Astrocyte of the spinal cord (primary cell): Measurements from ENCODE around the gene HTT-AS.

Source experiments
- DNase-seq: peaks from one replicate; pipeline ENCODE4 v3.0.0; 2011; ENCODE audit warnings: low read depth, low spot score
- H3K4me3 ChIP-seq: 2 replicates; pipeline ENCODE4 v1.5.1; 2011; ENCODE audit warnings: low read depth, mild to moderate bottlenecking, low read length, moderate library complexity
- CTCF ChIP-seq: IDR thresholded peaks from 2 replicates; pipeline ENCODE4 v1.5.1; 2012; ENCODE audit warnings: low read depth, mild to moderate bottlenecking, low read length, inconsistent platforms
- in situ Hi-C: cut with HindIII; loops from 2 replicates; pipeline ENCODE4 v1.10.0; 2017; ENCODE audit warnings: low sequenced_read_pairs

The HTT-AS gene

GRCh38 chr4:3111461-3111860 lies 37.1 kb upstream of the HTT-AS start:
- no peak overlapping the region for H3K4me3 ChIP-seq
- TF ChIP-seq CTCF, result no peak
- in situ Hi-C loops, result no loop called here
- peak; percentile 50 for DNase-seq

- peak; percentile 30 for DNase-seq
- in situ Hi-C loops, result no loop called here
- TF ChIP-seq CTCF, result no peak
- no peak overlapping the region for H3K4me3 ChIP-seq
Observed at GRCh38 chr4:3108211-3108610, 33.9 kb upstream of the HTT-AS start.

GRCh38 chr4:3107691-3108121 lies 33.4 kb upstream of the HTT-AS start:
- H3K4me3 ChIP-seq, result no peak overlapping the region
- no peak for TF ChIP-seq CTCF
- DNase-seq, result no peak
- in situ Hi-C loops, result no loop called here

- TF ChIP-seq CTCF, result no peak
- H3K4me3 ChIP-seq, result no peak overlapping the region
- in situ Hi-C loops, result no loop called here
- DNase-seq, result no peak
Observed at GRCh38 chr4:3107271-3107670, 32.9 kb upstream of the HTT-AS start.

GRCh38 chr4:3106339-3107186 lies 32.2 kb upstream of the HTT-AS start:
- in situ Hi-C loops, result no loop called here
- peak; percentile 98 for TF ChIP-seq CTCF
- H3K4me3 ChIP-seq, result no peak overlapping the region
- peak; percentile 88 for DNase-seq

GRCh38 chr4:3098346-3098745 lies 24.0 kb upstream of the HTT-AS start:
- no peak for TF ChIP-seq CTCF
- no peak for DNase-seq
- in situ Hi-C loops, result no loop called here
- H3K4me3 ChIP-seq, result no peak overlapping the region
